WTC11 (cell line): Measurements from ENCODE around the gene SCNN1A. TPM values are rescaled to one million over a fixed set of nuclear protein-coding genes. Genes with fewer than 3 reads are reported as not detected.

Experiments used
- ATAC-seq: fragments of 200-7000 bp; cut with Tn5 transposase; 2 replicates; pipeline ENCODE4 v1.10.0; 2021; ENCODE audit warnings: mild to moderate bottlenecking, moderate library complexity
- CTCF ChIA-PET: fragments of 300-600 bp; sonication (Branson Sonifier 250); formaldehyde crosslinking; loops from one replicate; lab custom pipeline; 2021; ENCODE audit warnings: antibody characterized with exemption; lab: Charles Lee
- POLR2A ChIA-PET: fragments of 350-600 bp; sonication (Branson Sonifier 250); formaldehyde crosslinking; loops from one replicate; lab custom pipeline; 2021; ENCODE audit warnings: antibody characterized with exemption; lab: Charles Lee
- DNase-seq: peaks from one replicate; pipeline ENCODE4 v3.0.0; 2021; ENCODE audit warnings: low spot score
- H3K27ac Mint-ChIP-seq: 2 replicates; pipeline ENCODE4 v1.8.0; 2021; ENCODE audit warnings: mixed read lengths
- H3K27me3 Mint-ChIP-seq: 2 replicates; pipeline ENCODE4 v1.8.0; 2021; ENCODE audit warnings: low read depth, mild to moderate bottlenecking, moderate library complexity, mixed read lengths
- H3K36me3 Mint-ChIP-seq: 2 replicates; pipeline ENCODE4 v1.8.0; 2021; ENCODE audit warnings: mixed read lengths
- H3K4me1 Mint-ChIP-seq: 2 replicates; pipeline ENCODE4 v1.8.0; 2022; ENCODE audit warnings: mixed read lengths
- H3K4me3 Mint-ChIP-seq: 2 replicates; pipeline ENCODE4 v1.8.0; 2021; ENCODE audit warnings: mild to moderate bottlenecking, moderate library complexity, mixed read lengths
- H3K9me3 Mint-ChIP-seq: 2 replicates; pipeline ENCODE4 v1.8.0; 2021; ENCODE audit warnings: mixed read lengths
- AFF4 ChIP-seq: sonication (generic); formaldehyde crosslinking; IDR thresholded peaks from 2 replicates; pipeline ENCODE4 v1.8.1; 2023; ENCODE audit warnings: mild to moderate bottlenecking, missing genetic modification reagents, borderline replicate concordance
- CBFB ChIP-seq: sonication (generic); formaldehyde crosslinking; IDR thresholded peaks from 2 replicates; pipeline ENCODE4 v1.8.1; 2022; ENCODE audit warnings: mild to moderate bottlenecking, low read depth, missing genetic modification reagents
- CREB1 ChIP-seq: sonication (generic); formaldehyde crosslinking; IDR thresholded peaks from 2 replicates; pipeline ENCODE4 v1.8.0; 2023; ENCODE audit warnings: mild to moderate bottlenecking, missing genetic modification reagents
- E2F4 ChIP-seq: sonication (generic); formaldehyde crosslinking; IDR thresholded peaks from 2 replicates; pipeline ENCODE4 v1.8.1; 2022; ENCODE audit warnings: low read depth, mild to moderate bottlenecking, moderate library complexity, missing genetic modification reagents, borderline replicate concordance
- E2F5 ChIP-seq: sonication (generic); formaldehyde crosslinking; IDR thresholded peaks from 2 replicates; pipeline ENCODE4 v1.8.1; 2022; ENCODE audit warnings: mild to moderate bottlenecking, moderate library complexity, missing genetic modification reagents
- ETV6 ChIP-seq: sonication (generic); formaldehyde crosslinking; IDR thresholded peaks from 2 replicates; pipeline ENCODE4 v1.8.1; 2022; ENCODE audit warnings: mild to moderate bottlenecking, missing genetic modification reagents
- FOXP4 ChIP-seq: sonication (generic); formaldehyde crosslinking; IDR thresholded peaks from 2 replicates; pipeline ENCODE4 v1.8.0; 2022; ENCODE audit warnings: mild to moderate bottlenecking, missing genetic modification reagents
- HMGA2 ChIP-seq: fragments of 250-450 bp; sonication (Bioruptor Pico); IDR thresholded peaks from 2 replicates; pipeline ENCODE4 v1.4.0; 2021; ENCODE audit warnings: mild to moderate bottlenecking, moderate library complexity
- HMGXB4 ChIP-seq: sonication (generic); formaldehyde crosslinking; IDR thresholded peaks from 2 replicates; pipeline ENCODE4 v1.8.1; 2023; ENCODE audit warnings: mild to moderate bottlenecking, moderate library complexity, missing genetic modification reagents
- MAX ChIP-seq: sonication (generic); formaldehyde crosslinking; IDR thresholded peaks from 2 replicates; pipeline ENCODE4 v1.8.0; 2022; ENCODE audit warnings: mild to moderate bottlenecking, missing genetic modification reagents
- RORB ChIP-seq: fragments of 250-450 bp; sonication (Bioruptor Pico); IDR thresholded peaks from 2 replicates; pipeline ENCODE4 v1.9.0; 2021; ENCODE audit warnings: mild to moderate bottlenecking
- SMAD3 ChIP-seq: sonication (generic); formaldehyde crosslinking; IDR thresholded peaks from 2 replicates; pipeline ENCODE4 v1.8.0; 2022; ENCODE audit warnings: missing genetic modification reagents, mild to moderate bottlenecking, borderline replicate concordance
- SOX15 ChIP-seq: fragments of 250-450 bp; sonication (Bioruptor Pico); IDR thresholded peaks from 2 replicates; pipeline ENCODE4 v1.9.0; 2021; ENCODE audit warnings: mild to moderate bottlenecking
- USF2 ChIP-seq: sonication (generic); formaldehyde crosslinking; IDR thresholded peaks from 2 replicates; pipeline ENCODE4 v1.8.1; 2023; ENCODE audit warnings: mild to moderate bottlenecking, missing genetic modification reagents, moderate library complexity
- ZNF281 ChIP-seq: sonication (generic); formaldehyde crosslinking; IDR thresholded peaks from 2 replicates; pipeline ENCODE4 v1.8.0; 2023; ENCODE audit warnings: mild to moderate bottlenecking, missing genetic modification reagents
- ZNF512 ChIP-seq: sonication (generic); formaldehyde crosslinking; IDR thresholded peaks from 2 replicates; pipeline ENCODE4 v1.8.1; 2022; ENCODE audit warnings: missing genetic modification reagents, borderline replicate concordance
- ZNF532 ChIP-seq: fragments of 250-450 bp; sonication (Bioruptor Pico); IDR thresholded peaks from 2 replicates; pipeline ENCODE4 v1.9.0; 2021; ENCODE audit warnings: mild to moderate bottlenecking, borderline replicate concordance
- total RNA-seq: library from RNA; stranded (reverse); gene quantifications from 3 replicates; pipeline ENCODE4 v1.2.3, GENCODE V29; 2021

SCNN1A gene
- total RNA-seq, 1 experiment from 2014 or later = 100 TPM

GRCh38 chr12:6315184-6315583 is 60.2 kb downstream of the SCNN1A start:
- ChIA-PET POLR2A (no interaction called here), CTCF (interaction anchor here (1.4 kb wide), 1 partner anchor 11 kb away, joined by 7 read pairs; no protein-coding TSS in a partner anchor)
- DNase-seq = no peak
- no peak for TF ChIP-seq E2F5 (CRISPR knock-in tag)
- TF ChIP-seq USF2 (CRISPR knock-in tag) = no peak
- TF ChIP-seq ZNF281 (CRISPR knock-in tag) = no peak
- no peak for TF ChIP-seq SOX15 (CRISPR knock-in tag)
- no peak for TF ChIP-seq HMGA2 (CRISPR knock-in tag)
- TF ChIP-seq ZNF512 (CRISPR knock-in tag) = no peak
- no peak for TF ChIP-seq RORB (CRISPR knock-in tag)
- no peak for TF ChIP-seq MAX (CRISPR knock-in tag)
- TF ChIP-seq SMAD3 = no peak
- no peak for TF ChIP-seq HMGXB4 (CRISPR knock-in tag)
- TF ChIP-seq E2F4 (CRISPR knock-in tag) = no peak
- TF ChIP-seq FOXP4 (CRISPR knock-in tag) = no peak
- no peak for TF ChIP-seq ZNF532 (CRISPR knock-in tag)
- no peak for TF ChIP-seq CREB1 (CRISPR knock-in tag)
- no peak for TF ChIP-seq ETV6 (CRISPR knock-in tag)
- TF ChIP-seq CBFB (CRISPR knock-in tag) = no peak
- TF ChIP-seq AFF4 (CRISPR knock-in tag) = no peak

More at GRCh38 chr12:6315184-6315583, 60.2 kb downstream of the SCNN1A start:
- H3K4me1 Mint-ChIP-seq = peaks cover 29% of the 10 kb centered on the region
- ATAC-seq = no peak
- H3K27ac Mint-ChIP-seq = no peak overlapping the region
- no peaks in the 10 kb centered on the region for H3K27me3 Mint-ChIP-seq
- H3K4me3 Mint-ChIP-seq = no peak overlapping the region
- H3K9me3 Mint-ChIP-seq = no peaks in the 10 kb centered on the region
- peaks cover 45% of the 10 kb centered on the region for H3K36me3 Mint-ChIP-seq
